ENCODE results near the gene SUPT4H1.

DNA sequence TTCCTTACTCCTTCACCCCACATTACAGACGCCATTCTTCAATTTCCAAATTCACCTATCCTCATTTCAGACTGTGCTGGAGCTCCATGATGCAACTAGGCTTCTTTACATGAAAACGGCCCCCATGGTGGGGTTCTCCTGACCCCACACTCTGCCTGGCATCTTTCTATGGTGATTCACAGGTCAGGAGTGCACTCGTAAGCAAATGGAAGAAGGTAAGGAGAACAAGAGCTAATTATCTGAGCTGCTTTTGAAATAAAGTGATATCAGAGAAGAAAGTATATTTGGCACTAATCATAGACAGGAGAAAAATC, 27.5 kb upstream of the SUPT4H1 start:
- TF ChIP-seq, protein P1, sequence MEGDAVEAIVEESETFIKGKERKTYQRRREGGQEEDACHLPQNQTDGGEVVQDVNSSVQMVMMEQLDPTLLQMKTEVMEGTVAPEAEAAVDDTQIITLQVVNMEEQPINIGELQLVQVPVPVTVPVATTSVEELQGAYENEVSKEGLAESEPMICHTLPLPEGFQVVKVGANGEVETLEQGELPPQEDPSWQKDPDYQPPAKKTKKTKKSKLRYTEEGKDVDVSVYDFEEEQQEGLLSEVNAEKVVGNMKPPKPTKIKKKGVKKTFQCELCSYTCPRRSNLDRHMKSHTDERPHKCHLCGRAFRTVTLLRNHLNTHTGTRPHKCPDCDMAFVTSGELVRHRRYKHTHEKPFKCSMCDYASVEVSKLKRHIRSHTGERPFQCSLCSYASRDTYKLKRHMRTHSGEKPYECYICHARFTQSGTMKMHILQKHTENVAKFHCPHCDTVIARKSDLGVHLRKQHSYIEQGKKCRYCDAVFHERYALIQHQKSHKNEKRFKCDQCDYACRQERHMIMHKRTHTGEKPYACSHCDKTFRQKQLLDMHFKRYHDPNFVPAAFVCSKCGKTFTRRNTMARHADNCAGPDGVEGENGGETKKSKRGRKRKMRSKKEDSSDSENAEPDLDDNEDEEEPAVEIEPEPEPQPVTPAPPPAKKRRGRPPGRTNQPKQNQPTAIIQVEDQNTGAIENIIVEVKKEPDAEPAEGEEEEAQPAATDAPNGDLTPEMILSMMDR (IDR thresholded peaks at IDR 0.05) = no peak
- no peak for TF ChIP-seq POLR2A (IDR thresholded peaks at IDR 0.05)

Data from thyroid gland (tissue), 4 donors.